HEK293 (cell line): ENCODE results near the gene SMIM22.

ENCODE experiments used
- CTCF ChIA-PET: fragments of 350-600 bp; formaldehyde crosslinking; extraction: SDS; loops from one replicate; lab custom pipeline; 2021; ENCODE audit warnings: antibody characterized with exemption; lab: Yijun Ruan, JAX
- POLR2A ChIA-PET: fragments of 300-600 bp; formaldehyde crosslinking; extraction: SDS; loops from one replicate; lab custom pipeline; 2020; ENCODE audit warnings: antibody characterized with exemption, inconsistent platforms; lab: Yijun Ruan, JAX
- H3K27ac ChIP-seq: fragments of 200-500 bp; sonication (Bioruptor generic); 2 replicates; pipeline ENCODE4 v1.5.1; 2014; ENCODE audit warnings: low read depth, low read length, control low read depth, inconsistent platforms; ENCODE audit errors: extremely low read depth
- H3K36me3 ChIP-seq, 2 experiments: fragments of 200-500 bp in 1 of 2; sonication (Bioruptor generic) in 1 of 2; 1 replicate in 1 of 2; 2 replicates in 1 of 2; pipeline ENCODE4 v1.5.1; 2014 to 2017; ENCODE audit warnings: inconsistent platforms in 2 of 2, low read length in 2 of 2; ENCODE audit not compliant: control insufficient read depth in 2 of 2, insufficient read depth in 1 of 2
- H3K4me1 ChIP-seq: fragments of 200-500 bp; sonication (Bioruptor generic); 2 replicates; pipeline ENCODE4 v1.5.1; 2014; ENCODE audit warnings: mild to moderate bottlenecking, low read length, inconsistent platforms; ENCODE audit not compliant: control insufficient read depth, insufficient read depth
- H3K4me3 ChIP-seq: 2 replicates; pipeline ENCODE4 v1.5.1; 2011; ENCODE audit warnings: low read depth, mild to moderate bottlenecking, control low read depth, low read length, moderate library complexity
- H3K9me3 ChIP-seq: fragments of 200-500 bp; sonication (Bioruptor generic); 2 replicates; pipeline ENCODE4 v1.5.1; 2014; ENCODE audit warnings: low read depth, low read length, inconsistent platforms; ENCODE audit not compliant: control insufficient read depth, insufficient read depth
- HOXA7 ChIP-seq: sonication (generic); formaldehyde crosslinking; IDR thresholded peaks from 2 replicates; pipeline ENCODE4 v1.8.1; 2022; ENCODE audit warnings: missing genetic modification reagents, borderline replicate concordance
- SCRT2 ChIP-seq: fragments of 450-650 bp; formaldehyde crosslinking; IDR thresholded peaks from 2 replicates; pipeline ENCODE4 v1.5.1; 2016; ENCODE audit warnings: missing biosample characterization, missing genetic modification characterization
- SETDB1 ChIP-seq: IDR thresholded peaks from one replicate; pipeline ENCODE4 v1.6.1; 2017; ENCODE audit warnings: mild to moderate bottlenecking, low read length, moderate library complexity, mixed read lengths; ENCODE audit not compliant: insufficient read length
- SP2 ChIP-seq: fragments of 450-650 bp; formaldehyde crosslinking; IDR thresholded peaks from 2 replicates; pipeline ENCODE4 v1.5.1; 2016; ENCODE audit warnings: missing biosample characterization, missing genetic modification characterization
- WT1 ChIP-seq: fragments of 450-650 bp; formaldehyde crosslinking; IDR thresholded peaks from 2 replicates; pipeline ENCODE4 v1.5.1; 2016; ENCODE audit warnings: missing biosample characterization, missing genetic modification characterization
- ZBTB17 ChIP-seq: fragments of 450-650 bp; formaldehyde crosslinking; IDR thresholded peaks from 2 replicates; pipeline ENCODE4 v1.5.1; 2016; ENCODE audit warnings: missing biosample characterization, missing genetic modification characterization
- ZBTB20 ChIP-seq: fragments of 450-650 bp; formaldehyde crosslinking; IDR thresholded peaks from 2 replicates; pipeline ENCODE4 v1.5.1; 2016; ENCODE audit warnings: missing biosample characterization, missing genetic modification characterization
- ZNF10 ChIP-seq: fragments of 450-650 bp; formaldehyde crosslinking; IDR thresholded peaks from 2 replicates; pipeline ENCODE4 v1.5.1; 2017; ENCODE audit warnings: missing biosample characterization, missing genetic modification characterization
- ZNF121 ChIP-seq: fragments of 450-650 bp; formaldehyde crosslinking; IDR thresholded peaks from 2 replicates; pipeline ENCODE4 v1.5.1; 2016; ENCODE audit warnings: missing biosample characterization, missing genetic modification characterization
- ZNF146 ChIP-seq: fragments of 450-650 bp; formaldehyde crosslinking; IDR thresholded peaks from 2 replicates; pipeline ENCODE4 v1.5.1; 2016; ENCODE audit warnings: missing biosample characterization, missing genetic modification characterization
- ZNF16 ChIP-seq: fragments of 450-650 bp; formaldehyde crosslinking; IDR thresholded peaks from 2 replicates; pipeline ENCODE4 v1.5.1; 2016; ENCODE audit warnings: low read depth, missing biosample characterization, missing genetic modification characterization
- ZNF175 ChIP-seq: fragments of 450-650 bp; formaldehyde crosslinking; IDR thresholded peaks from 2 replicates; pipeline ENCODE4 v1.5.1; 2016; ENCODE audit warnings: missing biosample characterization, missing genetic modification characterization
- ZNF302 ChIP-seq: fragments of 450-650 bp; formaldehyde crosslinking; IDR thresholded peaks from 2 replicates; pipeline ENCODE4 v1.5.1; 2016; ENCODE audit warnings: missing biosample characterization, missing genetic modification characterization, low read depth
- ZNF354C ChIP-seq: fragments of 450-650 bp; formaldehyde crosslinking; IDR thresholded peaks from 2 replicates; pipeline ENCODE4 v1.5.1; 2016; ENCODE audit warnings: missing biosample characterization, missing genetic modification characterization, low read depth, borderline replicate concordance
- ZNF37A ChIP-seq: fragments of 450-650 bp; IDR thresholded peaks from 2 replicates; pipeline ENCODE4 v1.5.1; 2018; ENCODE audit warnings: missing biosample characterization, missing genetic modification characterization
- ZNF416 ChIP-seq: fragments of 450-650 bp; formaldehyde crosslinking; IDR thresholded peaks from 2 replicates; pipeline ENCODE4 v1.5.1; 2016; ENCODE audit warnings: missing biosample characterization, missing genetic modification characterization
- ZNF518A ChIP-seq: fragments of 450-650 bp; formaldehyde crosslinking; conservative IDR thresholded peaks from 2 replicates; pipeline ENCODE4 v1.5.1; 2016; ENCODE audit warnings: low read depth, missing biosample characterization, missing genetic modification characterization
- ZNF548 ChIP-seq: fragments of 450-650 bp; formaldehyde crosslinking; IDR thresholded peaks from 2 replicates; pipeline ENCODE4 v1.5.1; 2016; ENCODE audit warnings: missing biosample characterization, missing genetic modification characterization
- ZNF596 ChIP-seq: fragments of 450-650 bp; IDR thresholded peaks from 2 replicates; pipeline ENCODE4 v1.5.0; 2018; ENCODE audit warnings: missing biosample characterization, mild to moderate bottlenecking, missing genetic modification characterization, moderate library complexity
- ZNF623 ChIP-seq: fragments of 450-650 bp; formaldehyde crosslinking; IDR thresholded peaks from 2 replicates; pipeline ENCODE4 v1.5.1; 2016; ENCODE audit warnings: missing biosample characterization, missing genetic modification characterization
- ZNF626 ChIP-seq: fragments of 450-650 bp; sonication (Bioruptor Pico); formaldehyde crosslinking; IDR thresholded peaks from 2 replicates; pipeline ENCODE4 v1.5.1; 2018; ENCODE audit warnings: missing biosample characterization, missing genetic modification characterization, inconsistent platforms
- ZNF639 ChIP-seq: fragments of 450-650 bp; formaldehyde crosslinking; IDR thresholded peaks from 2 replicates; pipeline ENCODE4 v1.5.1; 2016; ENCODE audit warnings: missing biosample characterization, missing genetic modification characterization
- ZNF645 ChIP-seq: fragments of 450-650 bp; formaldehyde crosslinking; IDR thresholded peaks from 2 replicates; pipeline ENCODE4; 2016; ENCODE audit warnings: missing biosample characterization, missing genetic modification characterization
- ZNF704 ChIP-seq: fragments of 450-650 bp; formaldehyde crosslinking; IDR thresholded peaks from 2 replicates; pipeline ENCODE4 v1.5.1; 2016; ENCODE audit warnings: missing biosample characterization, missing genetic modification characterization
- ZNF776 ChIP-seq: fragments of 450-650 bp; formaldehyde crosslinking; IDR thresholded peaks from 2 replicates; pipeline ENCODE4 v1.5.0; 2017; ENCODE audit warnings: missing biosample characterization, missing genetic modification characterization, borderline replicate concordance
- ZSCAN23 ChIP-seq: fragments of 450-650 bp; formaldehyde crosslinking; IDR thresholded peaks from 2 replicates; pipeline ENCODE4 v1.5.1; 2016; ENCODE audit warnings: missing biosample characterization, missing genetic modification characterization
- ZSCAN30 ChIP-seq: fragments of 450-650 bp; IDR thresholded peaks from 2 replicates; pipeline ENCODE4 v1.5.1; 2018; ENCODE audit warnings: missing biosample characterization, mild to moderate bottlenecking, missing genetic modification characterization, moderate library complexity

SMIM22 gene

GRCh38 chr16:4753227-4753626 lies 41.9 kb upstream of the SMIM22 start:
- ChIA-PET CTCF (no interaction called here), POLR2A (interaction anchor here (1.3 kb wide), 1 partner anchor 15 kb away, joined by 3 read pairs; no protein-coding TSS in a partner anchor)
- TF ChIP-seq ZNF416 (tag by site-specific recombination) (no peak), ZNF175 (tag by site-specific recombination) (no peak), ZNF302 (tag by site-specific recombination) (no peak), WT1 (tag by site-specific recombination) (no peak), SCRT2 (tag by site-specific recombination) (no peak), ZNF548 (tag by site-specific recombination) (no peak), ZNF596 (no peak), ZSCAN30 (tag by site-specific recombination) (no peak), SETDB1 (no peak), ZNF645 (tag by site-specific recombination) (no peak), ZBTB17 (tag by site-specific recombination) (no peak), ZNF16 (no peak), SP2 (no peak)
- Histone ChIP-seq H3K4me3 (no peak overlapping the region), H3K4me1 (no peaks in the 10 kb centered on the region), H3K27ac (no peak overlapping the region), H3K36me3 (peaks cover 28 to 76% of the 10 kb centered on the region in 2 experiments), H3K9me3 (no peaks in the 10 kb centered on the region)

- Histone ChIP-seq H3K4me3 (no peak overlapping the region), H3K36me3 (peaks cover 41 to 87% of the 10 kb centered on the region in 2 experiments), H3K9me3 (no peaks in the 10 kb centered on the region), H3K27ac (no peak overlapping the region), H3K4me1 (no peaks in the 10 kb centered on the region)
- TF ChIP-seq HOXA7 (CRISPR knock-in tag) (no peak), ZBTB20 (tag by site-specific recombination) (no peak), ZNF10 (no peak), ZNF776 (tag by site-specific recombination) (peak; percentile 91), ZSCAN23 (tag by site-specific recombination) (no peak), ZNF704 (tag by site-specific recombination) (no peak), ZNF623 (no peak), ZNF639 (tag by site-specific recombination) (no peak), ZNF37A (tag by site-specific recombination) (no peak)
- POLR2A ChIA-PET, result no interaction called here
- CTCF ChIA-PET, result no interaction called here
Measured at GRCh38 chr16:4754865-4755264, 40.3 kb upstream of the SMIM22 start.

GRCh38 chr16:4755687-4756086 lies 39.5 kb upstream of the SMIM22 start:
- Histone ChIP-seq H3K4me3 (no peak overlapping the region), H3K4me1 (no peaks in the 10 kb centered on the region), H3K27ac (no peak overlapping the region), H3K36me3 (peaks cover 44 to 88% of the 10 kb centered on the region in 2 experiments), H3K9me3 (no peaks in the 10 kb centered on the region)
- POLR2A ChIA-PET, result no interaction called here
- CTCF ChIA-PET, result no interaction called here
- TF ChIP-seq ZNF518A (no peak), ZNF354C (tag by site-specific recombination) (0 out of 2 replicates have a peak, but pooled peaks have one; percentile 65), ZNF146 (tag by site-specific recombination) (peak; percentile 100), ZNF121 (tag by site-specific recombination) (peak; percentile 44; the same call in 1 of the 2 replicates), ZNF626 (tag by site-specific recombination) (no peak)
